ENCODE measurements around the gene PRADC1.
A peak's percentile ranks its signal among the peaks of the same experiment; 100 is the strongest.
"Not testable (repeated sequence)": the region's sequence is repeated elsewhere in the genome, so short reads cannot be mapped to it uniquely, and the experiment has no call there.

The PRADC1 gene

DNA sequence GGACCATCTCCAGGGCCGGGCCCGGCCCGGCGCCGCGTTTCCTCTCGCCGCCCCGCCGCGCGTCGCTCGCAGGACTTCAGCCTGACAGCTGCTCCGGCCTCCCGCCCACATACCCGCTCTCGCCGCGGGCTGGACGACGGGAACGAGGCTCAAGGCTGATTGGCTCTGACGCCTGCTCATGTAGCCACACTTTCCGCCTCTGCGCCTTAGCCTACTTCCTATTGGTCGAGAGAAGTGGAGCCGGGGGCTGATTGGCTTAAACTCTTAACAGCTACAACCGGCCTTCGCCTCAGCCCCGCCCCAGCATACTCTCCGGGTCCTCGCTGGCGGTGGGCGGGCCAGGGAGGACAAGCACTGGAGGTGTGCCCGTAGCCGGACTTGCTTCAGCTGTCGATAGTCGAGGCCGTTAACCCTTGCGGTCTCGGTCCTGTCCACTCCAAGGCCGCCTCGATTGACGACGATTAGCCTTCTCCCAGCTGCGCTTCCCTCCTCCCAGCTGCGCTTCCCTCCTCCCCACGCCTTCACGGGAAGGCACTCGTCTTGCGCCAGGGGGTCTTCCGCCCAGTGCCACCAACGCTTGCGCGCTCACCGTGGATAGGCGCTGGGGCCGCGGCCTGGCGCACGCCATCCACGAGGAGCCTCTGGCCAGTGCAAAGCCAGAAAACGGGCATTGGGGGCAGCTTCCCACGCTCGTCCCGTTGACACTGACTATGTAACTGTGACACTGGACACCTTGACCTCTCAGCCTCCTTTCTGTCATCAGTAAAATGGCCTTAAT lies at the start of gene PRADC1:
Gene PRADC1, minus strand, starts transcription at position 86 of the 778 bp plus-strand sequence. Its CDS starts 79 bp downstream, at position 7.
- DNase-seq (ENCODE audit: low spot score) = peak; percentile 99

DNA sequence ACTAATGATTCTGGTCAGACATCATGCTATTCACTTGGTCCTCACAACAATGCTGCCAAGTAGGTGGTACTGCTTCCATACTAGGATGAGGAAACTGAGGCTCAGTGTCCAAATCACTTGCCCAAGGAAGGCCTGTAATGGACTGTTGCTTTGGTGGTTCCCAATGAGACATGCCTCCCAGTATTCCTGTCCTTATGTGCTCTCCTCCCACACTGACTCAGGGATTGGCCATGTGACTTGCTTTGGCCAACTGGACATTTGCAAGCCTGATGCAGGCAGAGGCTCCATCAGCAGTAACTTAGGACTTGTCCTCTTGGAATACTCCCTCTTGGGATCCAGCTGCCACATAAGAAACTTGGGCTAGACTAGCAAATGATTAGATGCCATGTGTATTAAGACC lies 48.2 kb upstream of the PRADC1 start:
- DNase-seq (ENCODE audit: low spot score) = no peak

DNA sequence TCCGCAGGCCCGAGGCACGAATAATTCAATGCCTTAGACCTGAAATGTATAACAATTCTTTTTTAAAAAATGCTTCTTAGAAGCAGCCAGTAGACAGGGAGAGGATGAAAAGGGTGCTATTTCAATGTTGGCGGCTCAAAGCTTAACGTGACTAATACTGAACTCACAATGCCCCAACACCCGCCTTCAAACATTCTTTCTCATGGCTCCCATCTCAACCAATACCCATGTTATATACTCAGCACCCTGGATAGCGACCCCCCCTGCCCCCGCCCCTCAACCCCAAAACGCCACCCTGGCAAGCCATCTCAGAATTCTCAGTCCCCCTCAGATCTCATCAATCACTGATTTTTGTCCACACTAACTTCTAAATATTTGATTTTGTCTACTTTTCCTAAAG lies 46.8 kb upstream of the PRADC1 start:
- no peak for DNase-seq (ENCODE audit: low spot score)

DNA sequence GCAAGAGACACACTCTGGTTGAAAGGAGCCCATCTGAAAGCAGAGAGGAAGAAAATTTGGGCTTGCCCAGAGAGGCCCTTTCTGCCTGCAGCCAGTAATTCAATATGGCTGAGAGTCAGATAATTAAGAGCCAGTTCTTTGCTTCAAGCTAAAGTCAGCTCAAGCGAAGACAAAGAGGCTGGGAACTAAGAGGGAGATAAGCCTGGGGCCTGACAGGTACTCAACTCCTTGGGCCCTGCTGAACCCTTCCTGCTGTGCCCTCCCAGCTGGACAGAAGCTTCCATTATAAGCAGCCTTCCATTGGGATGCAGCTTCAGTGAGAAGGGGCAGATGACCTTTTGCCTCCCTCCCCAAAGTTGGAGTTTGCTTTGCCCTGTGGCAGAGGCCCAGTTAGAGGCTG lies 39.2 kb upstream of the PRADC1 start:
- no peak for DNase-seq (ENCODE audit: low spot score)

DNA sequence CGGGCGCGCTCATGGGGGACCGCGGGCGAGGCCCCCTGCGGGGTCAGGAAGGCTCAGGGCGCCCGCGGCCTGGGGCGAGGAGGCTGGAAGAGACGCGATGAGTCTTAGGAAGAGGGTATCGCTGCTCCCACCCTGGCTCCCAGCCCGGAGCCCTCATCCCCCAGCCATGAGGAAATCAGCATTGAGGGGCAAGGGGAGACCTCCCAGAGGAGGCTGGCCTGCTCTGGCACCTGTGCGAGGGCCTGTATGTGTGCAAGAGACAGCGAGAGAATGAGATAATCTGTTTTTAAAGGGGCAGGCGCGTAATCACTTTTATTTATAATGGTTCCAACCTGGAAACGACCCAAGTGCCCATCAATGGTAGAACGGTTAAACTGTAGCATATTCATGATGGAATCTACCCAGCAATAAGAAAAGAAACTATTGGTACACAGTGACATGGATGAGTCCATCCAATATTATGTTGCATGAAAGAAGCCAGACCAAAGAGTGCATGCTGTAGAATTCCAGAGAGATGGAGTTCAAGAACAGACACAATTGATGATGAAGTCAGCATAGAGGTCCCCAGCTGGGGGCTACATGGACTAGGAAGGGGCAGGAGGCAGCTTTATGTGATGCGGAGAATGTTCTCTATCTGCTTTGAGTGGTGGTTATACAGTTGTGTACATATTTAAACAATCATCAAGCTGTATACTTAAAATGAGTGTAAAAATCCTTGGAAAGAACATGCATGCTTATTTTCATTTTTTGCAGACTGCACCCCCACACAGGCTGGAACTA lies 36.8 kb upstream of the PRADC1 start:
- no peak for DNase-seq (ENCODE audit: low spot score)

DNA sequence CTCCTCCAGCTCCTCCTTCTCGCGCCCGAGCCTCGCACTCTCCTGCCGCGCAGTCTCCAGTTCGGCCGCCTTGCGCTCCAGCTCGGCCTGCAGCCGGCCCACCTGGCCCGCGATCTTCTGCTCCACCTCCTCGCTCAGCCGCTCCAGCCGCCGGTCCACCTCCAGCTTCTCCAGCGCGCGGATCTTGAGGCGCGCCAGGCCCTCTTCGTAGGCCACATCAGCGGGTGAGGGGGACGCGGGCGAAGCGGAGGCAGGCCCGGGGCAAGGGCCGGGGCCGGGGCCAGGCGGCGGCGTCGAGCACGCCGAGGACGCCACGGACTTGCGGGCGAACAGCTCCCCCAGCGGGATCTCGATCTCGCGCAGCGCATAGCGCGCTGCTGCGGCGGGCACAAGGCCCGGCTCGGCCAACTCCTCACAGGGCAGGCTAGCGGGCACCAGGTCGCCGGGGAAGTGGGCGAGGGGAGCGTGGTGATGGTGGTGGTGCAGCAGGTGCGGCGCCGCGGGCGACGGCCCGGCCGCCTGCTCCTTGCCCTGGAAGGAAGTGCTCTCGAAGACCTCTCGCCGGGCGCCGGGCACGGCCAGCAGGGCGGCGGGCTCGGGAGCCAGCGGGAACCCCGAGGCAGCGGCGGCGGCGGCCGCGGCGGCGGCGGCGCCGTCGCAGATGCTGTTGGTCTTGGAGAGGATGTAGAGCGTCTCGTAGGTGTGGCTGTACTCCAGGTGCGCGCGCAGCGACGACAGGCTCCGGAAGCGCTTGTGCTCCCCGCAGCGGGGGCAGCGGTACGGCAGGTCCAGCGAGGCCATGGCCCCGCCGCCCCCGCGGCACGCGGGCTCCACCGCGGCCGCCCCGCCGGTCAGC lies 36.0 kb upstream of the PRADC1 start:
- peak; percentile 26 for DNase-seq (ENCODE audit: low spot score)

DNA sequence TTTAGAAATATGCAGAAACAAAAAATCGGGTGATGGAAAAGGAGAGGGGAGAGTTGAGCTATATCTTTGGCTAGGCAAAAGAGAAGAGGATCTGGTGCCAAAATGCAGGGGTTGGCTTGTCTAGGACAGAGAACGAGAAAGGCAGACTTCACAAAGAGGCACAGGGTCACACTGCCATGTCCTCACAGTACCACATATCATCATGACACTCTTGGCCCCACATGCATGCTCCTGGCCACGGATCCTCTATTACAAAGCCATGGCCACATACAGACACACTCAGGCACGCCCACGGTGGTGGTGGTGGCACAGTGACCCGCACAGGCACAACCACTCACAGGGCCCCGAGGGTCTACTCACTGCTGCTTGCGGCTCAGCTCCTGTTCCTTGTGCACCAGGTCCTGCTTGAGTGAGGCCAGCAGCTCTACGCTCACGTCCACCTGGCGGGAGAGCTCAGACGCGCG lies 35.4 kb upstream of the PRADC1 start:
- DNase-seq (ENCODE audit: low spot score) = no peak

DNA sequence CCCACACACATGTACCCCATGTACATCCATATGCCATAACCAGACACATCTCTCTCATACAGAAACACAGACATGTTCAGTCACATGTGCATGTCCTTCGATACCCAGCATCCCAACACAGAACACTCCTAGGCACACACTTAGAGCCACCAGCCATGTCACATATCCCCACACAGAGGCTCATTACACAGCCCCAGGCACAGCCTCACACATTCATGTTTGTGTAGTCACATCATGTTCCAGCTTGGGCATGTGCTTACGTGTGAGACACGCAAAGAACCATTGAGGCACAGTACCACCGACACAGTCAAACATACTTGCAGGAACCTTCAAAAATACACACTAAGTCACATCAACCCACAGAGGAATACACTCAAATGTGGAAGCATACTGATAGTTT lies 34.0 kb upstream of the PRADC1 start:
- DNase-seq (ENCODE audit: low spot score) = no peak

DNA sequence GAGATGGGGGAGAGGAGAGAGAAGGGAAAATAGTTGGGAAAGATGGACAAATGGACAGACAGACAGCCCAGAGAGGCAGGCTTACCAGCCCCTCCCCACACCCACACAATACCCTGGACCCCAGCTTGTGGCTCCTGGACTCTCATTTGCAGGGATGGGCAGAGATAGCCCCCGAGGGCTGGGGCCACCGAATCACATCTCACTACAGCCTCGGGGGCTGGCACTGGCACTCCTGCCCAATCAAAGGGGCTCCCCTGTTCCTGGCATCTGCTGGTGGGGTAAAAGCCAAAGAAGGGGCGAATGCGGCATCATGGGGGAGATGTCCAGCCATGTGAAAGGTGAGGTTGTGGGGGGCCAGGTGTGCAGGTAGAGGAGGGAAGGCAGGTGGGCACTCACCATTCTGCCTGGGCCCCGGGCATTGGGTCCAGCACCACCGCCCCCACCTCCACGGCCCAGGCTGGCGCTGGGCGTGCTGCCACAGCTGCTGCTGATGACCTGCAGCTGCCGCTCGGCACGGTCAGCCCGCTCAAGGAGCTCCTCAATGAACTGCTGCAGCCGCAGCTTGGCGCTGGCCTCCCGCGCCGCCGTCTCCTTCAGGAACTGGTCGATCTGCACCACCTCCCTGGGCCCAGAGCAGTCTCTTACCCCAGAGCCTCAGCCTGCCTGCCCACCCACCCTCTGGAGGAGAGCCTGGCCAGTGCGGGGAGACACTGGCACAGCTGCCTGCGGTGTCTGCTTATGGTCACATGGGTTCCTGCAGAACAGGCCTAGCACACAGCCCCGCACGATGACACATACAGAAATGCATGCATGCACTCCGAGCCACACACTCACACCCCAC lies 33.2 kb upstream of the PRADC1 start:
- DNase-seq (ENCODE audit: low spot score) = no peak

DNA sequence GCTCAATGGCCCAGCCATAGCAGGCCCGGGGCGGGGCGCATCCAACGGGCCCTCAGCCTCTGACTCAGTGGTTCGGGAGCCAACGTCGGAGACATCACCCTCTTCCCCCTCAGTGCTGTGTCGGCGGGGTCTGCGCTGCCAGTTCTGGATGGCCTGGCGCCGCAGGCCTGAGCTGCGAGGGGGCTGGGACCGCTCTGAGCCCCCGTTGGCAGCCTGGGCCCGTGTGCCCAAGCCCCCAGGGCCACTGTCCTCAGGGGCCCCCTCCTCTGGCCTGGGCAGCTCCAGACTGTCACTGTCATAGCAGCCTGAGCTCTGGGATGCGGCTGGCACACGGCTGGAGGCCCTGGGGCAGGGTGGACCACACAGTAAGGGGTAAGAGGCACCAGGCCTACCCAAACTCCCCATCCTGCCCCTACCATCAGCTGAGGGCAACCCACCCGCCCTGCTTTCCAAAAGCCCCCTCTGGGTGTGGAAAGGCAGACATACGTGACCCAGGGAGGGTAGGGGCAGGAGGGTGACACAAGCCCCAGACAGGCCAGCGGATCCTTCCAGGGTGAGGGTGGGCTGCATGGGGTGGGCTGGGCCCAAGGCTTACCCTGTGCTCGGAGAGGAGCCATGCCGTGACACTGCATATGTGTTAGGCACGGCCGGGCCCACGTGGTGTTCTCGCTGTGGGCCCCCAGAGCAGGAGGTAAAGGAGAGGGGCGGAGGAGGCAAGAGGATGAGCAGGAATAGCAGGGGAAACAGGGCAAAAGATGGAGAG lies 32.4 kb upstream of the PRADC1 start:
- DNase-seq (ENCODE audit: low spot score) = no peak

DNA sequence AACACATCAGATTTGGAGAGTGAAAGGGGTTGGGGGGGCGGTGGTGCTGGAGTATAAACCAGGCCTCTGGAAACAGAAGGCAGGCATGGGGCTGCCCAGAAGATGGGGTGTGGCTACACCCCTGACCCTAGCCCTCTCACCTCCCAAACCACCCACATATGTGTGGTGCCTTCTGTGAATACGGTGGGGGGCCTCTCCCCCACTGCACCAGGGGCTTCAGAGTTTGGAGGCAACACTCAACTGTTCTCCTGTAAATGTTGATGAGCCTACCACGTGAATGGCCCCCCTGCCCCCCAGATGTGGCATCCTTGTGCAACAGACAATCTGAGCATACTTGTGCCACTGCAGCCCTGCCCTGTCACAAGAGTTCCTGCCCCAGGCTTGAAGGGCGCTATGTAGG lies 31.7 kb upstream of the PRADC1 start:
- no peak for DNase-seq (ENCODE audit: low spot score)

DNA sequence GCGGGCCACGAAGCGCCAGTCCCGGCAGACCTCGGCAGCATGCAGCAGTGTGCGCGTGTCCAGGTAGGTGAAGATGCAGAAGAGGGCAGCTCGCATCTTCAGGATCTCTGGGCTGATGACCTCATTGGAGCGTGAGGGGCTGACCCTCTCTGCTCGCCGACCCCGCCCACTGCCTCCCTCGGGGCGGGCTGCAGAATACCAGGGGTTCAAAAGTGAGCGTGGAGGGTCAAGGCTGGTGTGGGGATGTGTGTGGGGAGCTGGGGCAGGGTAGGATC lies 31.2 kb upstream of the PRADC1 start:
- DNase-seq (ENCODE audit: low spot score) = no peak

DNA sequence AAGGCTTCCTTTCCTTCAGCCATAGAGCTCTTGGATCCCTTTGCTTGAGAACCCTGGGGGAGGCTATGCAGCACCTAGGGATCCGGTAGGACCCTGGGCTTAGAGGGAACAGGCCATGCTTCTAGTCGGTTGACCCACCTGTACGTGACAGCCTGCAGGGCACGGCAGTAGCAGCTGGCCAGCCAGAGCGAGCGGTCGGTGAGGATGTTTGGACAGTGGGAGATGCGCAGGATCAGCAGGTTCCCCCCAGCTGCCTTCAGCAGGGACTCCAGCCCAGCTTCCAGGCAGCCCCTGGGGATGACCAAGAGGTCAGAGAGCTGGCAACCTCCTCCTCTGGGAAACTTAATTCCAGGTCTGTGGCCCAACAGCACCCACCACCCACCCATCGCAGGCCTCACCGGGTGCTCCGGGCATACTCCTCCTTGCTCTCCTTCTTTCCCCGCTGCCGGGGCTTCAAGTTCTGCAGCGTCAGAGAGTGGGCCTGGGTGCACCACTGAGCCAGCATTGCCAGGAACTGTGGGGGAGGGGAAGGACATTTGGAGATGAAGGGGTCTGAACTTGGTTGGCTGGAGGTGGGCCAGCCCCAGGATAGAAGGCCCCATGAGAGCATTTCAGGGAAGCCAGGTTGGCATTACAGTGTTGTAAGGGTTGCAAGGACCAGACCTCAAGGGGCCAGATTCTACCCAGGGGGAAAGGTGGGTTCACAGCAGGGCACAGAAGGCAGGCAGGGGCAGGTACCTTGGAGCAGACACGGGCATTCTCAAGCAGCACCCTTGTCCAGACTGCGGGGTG lies 30.7 kb upstream of the PRADC1 start:
- DNase-seq (ENCODE audit: low spot score) = no peak

DNA sequence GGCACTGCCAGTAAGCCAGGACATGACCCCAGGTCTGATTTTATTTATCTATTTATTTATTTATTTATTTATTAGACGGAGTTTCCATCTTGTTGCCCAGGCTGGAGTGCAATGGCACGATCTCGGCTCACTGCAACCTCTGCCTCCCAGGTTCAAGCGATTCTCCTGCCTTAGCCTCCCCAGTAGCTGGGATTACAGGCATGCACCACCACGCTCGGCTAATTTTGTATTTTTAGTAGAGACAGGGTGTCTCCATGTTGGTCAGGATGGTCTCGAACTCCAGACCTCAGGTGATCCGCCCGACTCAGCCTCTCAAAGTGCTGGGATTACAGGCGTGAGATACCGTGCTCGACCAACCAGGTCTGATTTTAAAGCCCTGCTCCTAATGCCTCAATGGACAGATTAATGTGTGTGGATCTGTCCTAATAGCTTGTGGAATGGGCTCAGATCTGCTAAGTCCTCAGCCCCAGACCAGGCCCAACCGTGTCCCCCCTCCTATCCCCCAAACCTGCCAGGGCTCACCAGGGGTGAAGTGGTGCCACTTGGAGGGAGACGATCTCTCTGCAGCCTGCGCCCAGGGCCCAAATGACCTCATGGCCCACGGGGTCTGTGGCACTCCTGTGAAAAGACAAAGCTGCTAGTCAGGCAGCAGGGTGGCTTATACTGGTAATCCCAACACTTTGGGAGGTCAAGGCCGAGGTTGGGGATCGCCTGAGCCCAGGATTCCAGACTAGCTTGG lies 29.8 kb upstream of the PRADC1 start:
- not testable (repeated sequence) for DNase-seq (ENCODE audit: low spot score)

DNA sequence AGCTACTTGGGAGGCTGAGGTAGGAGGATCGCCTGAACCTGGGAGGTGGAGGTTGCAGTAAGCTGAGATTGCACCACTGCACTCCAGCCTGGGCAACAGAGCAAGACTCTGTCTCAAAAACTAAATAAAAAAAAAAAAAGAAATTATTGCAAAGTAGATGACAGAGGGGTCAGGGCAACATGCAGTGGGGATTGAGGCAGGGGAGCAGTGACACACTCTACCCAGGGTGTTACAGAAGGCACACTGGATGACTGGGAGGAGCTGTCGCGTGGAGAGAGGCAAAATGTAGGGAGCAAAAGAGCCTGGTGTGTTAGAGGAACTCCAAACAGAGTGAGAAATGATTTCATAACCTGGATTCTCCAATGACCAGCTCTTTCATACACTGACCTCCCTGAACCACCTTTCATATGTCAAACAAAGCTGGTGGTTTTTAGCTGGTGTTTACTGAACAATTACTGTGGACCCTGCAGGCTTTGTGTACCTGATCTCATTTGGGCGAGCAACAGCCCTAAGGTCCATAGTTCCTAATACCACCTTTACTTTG lies 29.1 kb upstream of the PRADC1 start:
- no peak for DNase-seq (ENCODE audit: low spot score)

DNA sequence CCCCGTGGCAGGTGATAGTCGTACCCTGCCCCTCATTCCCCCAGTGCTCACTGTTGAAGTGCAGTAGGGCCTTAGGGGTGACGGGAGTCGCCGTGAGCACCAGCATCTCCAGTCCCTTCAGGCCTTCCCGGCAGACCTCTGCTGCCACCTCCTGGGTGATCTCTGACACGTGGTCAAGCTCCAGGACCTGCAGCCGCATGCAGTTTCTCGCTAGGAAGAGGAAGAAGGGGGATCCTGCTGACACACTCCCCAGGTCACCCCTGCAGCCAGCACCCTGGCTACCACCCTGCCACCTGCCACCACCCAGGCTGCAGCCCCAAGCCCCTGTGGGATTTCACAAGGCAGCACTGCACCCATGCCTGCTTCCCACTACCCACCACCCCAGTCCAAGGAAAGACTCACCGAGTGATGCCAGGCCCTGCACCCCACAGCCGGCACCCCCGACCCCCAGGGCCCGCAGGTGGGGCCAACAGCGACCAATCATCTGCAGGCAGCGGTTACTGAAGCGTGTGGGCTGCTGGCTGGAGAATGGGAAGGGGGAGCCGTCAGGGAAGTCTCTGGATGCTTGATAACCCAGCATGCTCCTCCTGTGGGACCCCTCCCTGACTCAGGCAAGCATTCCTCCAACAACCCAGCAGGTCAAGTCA lies 27.4 kb upstream of the PRADC1 start:
- peak; percentile 88 for DNase-seq (ENCODE audit: low spot score)

DNA sequence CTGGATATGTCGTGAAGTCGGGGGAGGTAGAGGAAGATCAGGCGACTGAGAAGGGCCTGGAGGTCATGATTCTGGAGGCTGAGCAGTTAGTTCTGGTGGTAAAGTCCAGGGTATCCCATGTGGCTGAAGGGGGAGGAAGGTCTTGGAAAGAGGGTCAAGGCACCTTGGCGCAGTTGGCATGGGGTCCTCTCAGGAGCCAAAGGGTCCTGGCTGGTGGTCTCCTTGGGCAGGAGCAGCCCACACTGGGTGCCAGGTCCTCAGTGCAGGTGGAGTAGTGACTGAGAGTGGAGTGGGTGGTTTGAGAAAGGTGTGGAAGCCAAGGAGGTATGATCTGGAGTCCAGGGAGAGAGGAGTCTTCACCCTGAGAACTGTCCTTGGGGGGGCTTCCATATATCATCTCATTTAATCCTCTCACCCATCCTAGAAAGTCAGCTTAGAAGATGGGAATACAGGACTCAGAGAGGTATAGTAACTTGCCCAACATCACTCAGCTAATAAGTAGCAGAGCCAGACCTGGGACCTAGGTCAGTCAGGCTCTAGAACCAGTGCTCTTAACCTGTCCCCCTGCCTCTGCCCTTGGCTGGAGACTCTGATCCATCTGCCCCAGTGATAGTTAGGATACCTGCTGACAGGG lies 26.8 kb upstream of the PRADC1 start:
- DNase-seq (ENCODE audit: low spot score) = no peak

DNA sequence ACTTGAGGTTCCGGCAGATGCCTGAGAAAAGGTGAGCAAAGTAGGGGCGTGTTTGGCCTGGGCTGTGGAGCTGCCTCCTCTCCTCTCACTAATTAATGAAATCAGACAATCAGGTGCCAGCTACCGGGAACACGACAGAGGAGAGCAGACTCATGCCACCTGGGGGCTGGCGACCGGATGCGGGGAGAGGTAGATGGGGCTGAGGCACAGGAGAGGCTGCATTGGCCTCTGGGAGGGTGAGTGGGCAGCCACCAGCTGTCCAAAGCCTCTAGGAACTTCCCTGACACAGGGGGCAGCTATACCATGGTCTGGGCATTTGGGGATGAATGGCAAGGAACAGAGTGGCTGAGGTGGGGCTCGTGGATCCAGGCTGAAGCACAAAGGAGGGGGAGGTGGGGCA lies 26.2 kb upstream of the PRADC1 start:
- no peak for DNase-seq (ENCODE audit: low spot score)
